Activated CD4-positive, alpha-beta T cell treated with anti-CD3 and anti-CD28 coated beads, Interleukin-2, amount 10 ng/mL, durations not matched to agents 24 days and 14 days (primary cell): ENCODE data around the gene DNAJC12. TPM values are rescaled to one million over a fixed set of nuclear protein-coding genes. Genes with fewer than 3 reads are reported as not detected.
"Not testable (repeated sequence)": the region's sequence is repeated elsewhere in the genome, so short reads cannot be mapped to it uniquely, and the experiment has no call there.

ENCODE experiments used
- DNase-seq: peaks from one replicate; pipeline ENCODE4 v3.0.0; 2022
- H3K27ac Mint-ChIP-seq: one replicate; pipeline ENCODE4 v1.8.0; 2022; ENCODE audit warnings: mild to moderate bottlenecking, mixed read lengths
- H3K27me3 Mint-ChIP-seq: one replicate; pipeline ENCODE4 v1.8.0; 2022; ENCODE audit warnings: mixed read lengths
- H3K36me3 Mint-ChIP-seq: one replicate; pipeline ENCODE4 v1.8.0; 2022; ENCODE audit warnings: low read depth, mild to moderate bottlenecking, mixed read lengths
- H3K4me1 Mint-ChIP-seq: one replicate; pipeline ENCODE4 v1.8.0; 2021; ENCODE audit warnings: mixed read lengths
- H3K4me3 Mint-ChIP-seq: one replicate; pipeline ENCODE4 v1.8.0; 2022; ENCODE audit warnings: mild to moderate bottlenecking, moderate library complexity, mixed read lengths
- H3K9me3 Mint-ChIP-seq: one replicate; pipeline ENCODE4 v1.8.0; 2021; ENCODE audit warnings: mixed read lengths
- intact Hi-C: fragments of 100-400 bp; cut with micrococcal nuclease; formaldehyde crosslinking; loops from one replicate; pipeline ENCODE4 v1.15.1; 2023
- total RNA-seq: library from RNA; stranded (reverse); gene quantifications from 2 replicates; pipeline ENCODE4 v1.2.3, GENCODE V29; 2022

DNAJC12 gene
- total RNA-seq: 23.8 and 24.2 TPM in 2 replicates

DNA sequence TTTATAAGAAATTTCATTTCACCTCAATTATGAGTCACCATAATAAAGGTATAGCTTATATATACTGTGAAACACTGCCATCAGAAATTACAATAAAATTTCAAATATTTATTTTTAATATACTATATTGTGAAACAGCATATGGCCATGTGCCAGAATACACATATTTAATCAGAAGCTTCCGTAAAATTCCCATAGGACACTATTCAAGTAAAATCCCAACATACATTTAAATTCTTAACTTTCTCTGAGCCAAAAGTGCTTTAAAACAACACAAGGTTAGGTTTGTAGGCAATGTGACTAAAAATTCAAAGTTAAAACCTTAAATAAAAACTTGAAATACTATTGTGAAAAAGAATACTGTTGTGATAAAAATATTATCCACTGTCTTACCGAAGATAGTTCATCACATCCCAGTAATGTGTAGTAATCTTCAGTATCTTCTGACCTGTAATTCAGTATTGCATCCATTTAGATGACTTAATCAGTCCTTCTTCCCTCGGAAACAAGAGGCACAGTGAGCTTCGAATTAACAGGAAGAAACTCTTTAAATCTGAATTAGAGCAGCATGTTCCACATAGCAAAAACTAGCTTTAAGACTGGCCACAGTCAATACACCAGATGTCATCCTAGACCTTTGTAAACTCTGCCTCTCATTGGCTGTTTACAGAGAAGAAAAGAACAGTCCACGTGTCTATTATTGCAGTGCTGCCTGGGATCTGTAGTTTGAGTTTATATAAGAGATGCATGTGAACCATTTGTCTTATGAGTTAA is at the start of gene DNAJC12:
DNAJC12 (minus strand) TSS at position 648 of the 774 bp plus-strand sequence; CDS start at position 471, 177 bp downstream.
- H3K27ac Mint-ChIP-seq: peak within 1 kb of the TSS; percentile 56
- H3K4me1 Mint-ChIP-seq: peaks cover 9% of the 10 kb centered on the region
- H3K36me3 Mint-ChIP-seq: no peaks in the 10 kb centered on the region
- DNase-seq: peak; percentile 74
- peak within 1 kb of the TSS; percentile 81 for H3K4me3 Mint-ChIP-seq
- H3K9me3 Mint-ChIP-seq: peaks cover 9% of the 10 kb centered on the region
- intact Hi-C loops: loop anchor here (1.0 kb wide), 1 partner anchor 12 kb away; no protein-coding TSS in a partner anchor
- no peaks in the 10 kb centered on the region for H3K27me3 Mint-ChIP-seq

DNA sequence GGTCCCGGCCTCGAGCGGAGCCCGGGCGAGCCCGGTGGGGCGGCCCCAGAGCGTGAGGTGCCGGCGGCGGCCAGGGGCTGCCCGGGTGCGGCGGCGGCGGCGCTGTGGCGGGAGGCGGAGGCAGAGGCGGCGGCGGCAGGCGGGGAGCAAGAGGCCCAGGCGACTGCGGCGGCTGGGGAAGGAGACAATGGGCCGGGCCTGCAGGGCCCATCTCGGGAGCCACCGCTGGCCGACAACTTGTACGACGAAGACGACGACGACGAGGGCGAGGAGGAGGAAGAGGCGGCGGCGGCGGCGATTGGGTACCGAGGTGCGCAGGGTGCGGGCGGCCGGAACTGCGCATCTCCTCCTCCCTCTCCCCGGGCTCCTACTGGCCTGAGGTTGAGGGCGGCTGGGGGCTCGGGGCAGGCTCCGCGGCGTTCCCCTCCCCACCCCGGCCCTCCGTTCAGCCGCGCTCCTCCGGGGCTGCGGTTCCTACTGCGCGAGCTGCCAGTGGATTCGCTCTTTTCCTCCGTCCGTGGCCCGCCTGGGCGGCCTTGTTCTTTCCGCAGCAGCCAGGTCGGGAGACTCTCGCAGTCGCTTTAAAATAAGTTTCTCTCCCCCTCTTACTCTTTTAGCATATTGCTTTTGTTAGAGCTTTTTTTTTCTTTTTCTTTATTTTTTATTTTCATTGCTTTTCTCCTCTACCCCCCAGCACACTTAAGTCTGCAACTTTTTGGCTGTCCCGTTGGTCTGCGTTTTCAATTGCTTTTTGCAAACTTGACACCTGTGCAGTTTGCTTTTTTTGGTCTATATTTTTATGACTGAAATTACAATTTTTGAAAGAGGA is 47.1 kb upstream of the DNAJC12 start:
- Mint-ChIP-seq H3K27me3 (peaks cover 2% of the 10 kb centered on the region), H3K36me3 (peaks cover 26% of the 10 kb centered on the region), H3K4me3 (peak overlapping the region; percentile 97), H3K4me1 (peaks cover 26% of the 10 kb centered on the region), H3K27ac (peak overlapping the region; percentile 90), H3K9me3 (no peaks in the 10 kb centered on the region)
- intact Hi-C loops: loop anchor here (1.0 to 2.0 kb wide), 5 partner anchors 36 to 446 kb away; no protein-coding TSS in a partner anchor
- peak; percentile 94 for DNase-seq

GRCh38 chr10:67884313-67884841 is 46.4 kb upstream of the DNAJC12 start, which contains the start of gene SIRT1:
TSS of gene SIRT1 (plus strand) at chr10:67884656. CDS start at chr10:67884722, 66 bp downstream.
- Mint-ChIP-seq H3K4me3 (peak within 1 kb of the TSS; percentile 97), H3K4me1 (peaks cover 23% of the 10 kb centered on the region), H3K27ac (peak within 1 kb of the TSS; percentile 90), H3K9me3 (no peaks in the 10 kb centered on the region), H3K36me3 (peaks cover 21% of the 10 kb centered on the region), H3K27me3 (peaks cover 3% of the 10 kb centered on the region)
- intact Hi-C loops: loop anchor here (2.0 kb wide), 2 partner anchors 94 to 446 kb away; no protein-coding TSS in a partner anchor
- DNase-seq: peak; percentile 98

- Mint-ChIP-seq H3K4me3 (peak overlapping the region; percentile 97), H3K4me1 (peaks cover 21% of the 10 kb centered on the region), H3K27ac (peak overlapping the region; percentile 89), H3K9me3 (no peaks in the 10 kb centered on the region), H3K36me3 (peaks cover 16% of the 10 kb centered on the region), H3K27me3 (peaks cover 3% of the 10 kb centered on the region)
- intact Hi-C loops: loop anchor here (2.0 kb wide), 2 partner anchors 93 to 447 kb away; no protein-coding TSS in a partner anchor
- DNase-seq: peak; percentile 64
These were observed 45.8 kb upstream of the DNAJC12 start for GRCh38 chr10:67883710-67884312.

DNA sequence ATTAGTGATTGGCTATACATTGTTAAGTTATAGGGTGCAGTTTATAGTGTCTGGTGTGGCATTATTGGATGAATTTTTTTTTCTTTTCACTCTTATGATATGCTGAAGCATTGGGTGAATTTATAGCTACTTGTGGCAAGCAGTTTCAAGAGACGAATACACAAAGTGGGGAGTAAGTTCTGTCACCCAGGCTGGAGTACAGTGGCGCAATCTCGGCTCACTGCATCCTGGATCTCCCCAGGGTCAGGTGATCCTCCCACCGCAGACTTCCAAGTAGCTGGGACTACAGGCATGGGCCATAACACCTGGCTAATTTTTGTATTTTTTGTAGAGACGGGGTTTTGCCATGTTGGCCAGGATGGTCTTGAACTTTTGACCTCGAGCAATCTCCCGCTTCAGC is 40.1 kb upstream of the DNAJC12 start:
- H3K36me3 Mint-ChIP-seq: no peaks in the 10 kb centered on the region
- DNase-seq: no peak
- H3K4me3 Mint-ChIP-seq: no peak overlapping the region
- no peaks in the 10 kb centered on the region for H3K4me1 Mint-ChIP-seq
- intact Hi-C loops: no loop called here
- no peak overlapping the region for H3K27ac Mint-ChIP-seq
- peaks cover 1% of the 10 kb centered on the region for H3K27me3 Mint-ChIP-seq
- H3K9me3 Mint-ChIP-seq: no peaks in the 10 kb centered on the region

DNA sequence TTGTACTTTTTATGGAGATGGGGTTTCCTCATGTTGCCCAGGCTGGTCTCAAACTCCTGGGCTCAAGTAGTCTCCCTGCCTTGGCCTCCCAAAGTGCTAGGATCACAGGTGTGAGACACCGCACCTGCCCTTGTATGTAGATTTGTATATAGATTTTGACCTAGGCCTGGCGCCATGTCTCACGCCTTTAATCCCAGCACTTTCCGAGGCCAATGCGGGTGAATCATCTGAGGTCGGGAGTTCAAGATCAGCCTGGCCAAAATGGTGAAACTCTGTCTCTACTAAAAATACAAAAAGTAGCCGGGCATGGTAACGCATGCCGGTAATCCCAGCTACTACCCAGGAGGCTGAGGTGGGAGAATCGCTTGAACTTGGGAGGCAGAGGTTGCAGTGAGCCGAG is 39.4 kb upstream of the DNAJC12 start:
- DNase-seq, H3K27ac Mint-ChIP-seq, intact Hi-C loops, H3K9me3 Mint-ChIP-seq, H3K27me3 Mint-ChIP-seq, H3K4me3 Mint-ChIP-seq, H3K36me3 Mint-ChIP-seq, H3K4me1 Mint-ChIP-seq: not testable (repeated sequence)

DNA sequence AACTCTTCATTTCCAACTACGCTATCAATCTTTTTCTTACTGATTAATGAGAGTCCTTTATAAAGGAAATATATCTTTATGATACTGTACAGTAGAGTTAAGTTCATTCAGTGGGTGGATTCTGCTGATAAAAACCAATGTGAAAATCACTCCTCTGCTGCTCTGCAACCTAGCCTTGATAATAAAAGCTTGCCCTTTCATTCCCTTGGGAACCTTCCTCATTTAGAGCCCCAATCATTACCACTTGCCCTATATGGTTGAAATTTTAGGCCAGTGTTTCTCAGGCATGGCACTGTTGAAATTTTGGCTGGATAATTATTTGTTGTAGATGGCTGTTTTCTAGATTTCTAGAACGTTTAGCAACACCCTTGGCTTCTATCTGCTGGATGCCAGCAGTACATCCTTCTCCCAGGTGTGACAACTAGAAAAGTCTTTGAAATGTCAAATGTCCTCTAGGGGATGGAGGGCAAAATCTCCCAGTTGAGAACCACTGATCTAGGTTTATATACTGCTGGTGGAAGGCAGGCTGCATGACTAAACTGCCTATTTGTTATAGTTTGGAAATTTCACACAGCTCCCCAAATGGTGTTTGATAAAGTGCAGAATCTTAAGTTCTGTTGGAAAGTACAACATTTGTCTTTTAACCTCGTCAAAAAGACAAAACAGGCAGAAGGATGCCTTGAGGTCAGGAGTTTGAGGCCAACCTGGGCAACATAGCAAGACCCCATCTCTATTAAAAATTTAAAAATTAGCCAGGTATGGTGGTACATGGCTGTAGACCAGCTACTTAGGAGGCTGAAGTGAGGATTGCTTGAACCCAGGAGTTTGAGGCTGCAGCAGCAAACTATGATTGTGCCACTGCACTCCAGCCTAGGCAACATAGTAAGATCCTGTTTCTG is 37.6 kb upstream of the DNAJC12 start:
- Mint-ChIP-seq H3K27me3 (peaks cover 1% of the 10 kb centered on the region), H3K4me3 (no peak overlapping the region), H3K9me3 (no peaks in the 10 kb centered on the region), H3K27ac (no peak overlapping the region), H3K36me3 (no peaks in the 10 kb centered on the region), H3K4me1 (no peaks in the 10 kb centered on the region)
- no peak for DNase-seq
- intact Hi-C loops: no loop called here

DNA sequence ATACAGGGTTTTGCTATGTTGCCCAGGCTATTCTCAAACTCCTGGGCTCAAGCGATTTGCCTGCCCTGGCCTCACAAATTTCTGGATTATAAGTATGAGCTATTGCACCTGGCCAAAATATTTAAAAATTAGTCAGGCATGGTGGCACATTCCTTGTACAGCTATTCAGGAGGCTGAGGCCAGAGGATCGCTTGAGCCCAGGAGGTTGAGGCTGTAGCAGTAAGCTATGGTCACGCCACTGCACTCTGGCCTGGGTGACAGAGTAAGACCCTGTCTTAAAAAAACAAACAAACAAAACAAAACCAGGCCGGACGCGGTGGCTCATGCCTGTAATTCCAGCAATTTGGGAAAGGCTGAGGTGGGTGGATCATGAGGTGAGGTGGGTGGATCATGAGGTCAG is 32.0 kb upstream of the DNAJC12 start:
- no peaks in the 10 kb centered on the region for H3K27me3 Mint-ChIP-seq
- no peak overlapping the region for H3K4me3 Mint-ChIP-seq
- no peaks in the 10 kb centered on the region for H3K9me3 Mint-ChIP-seq
- intact Hi-C loops: no loop called here
- H3K27ac Mint-ChIP-seq: no peak overlapping the region
- DNase-seq: no peak
- H3K36me3 Mint-ChIP-seq: no peaks in the 10 kb centered on the region
- peaks cover 2% of the 10 kb centered on the region for H3K4me1 Mint-ChIP-seq

DNA sequence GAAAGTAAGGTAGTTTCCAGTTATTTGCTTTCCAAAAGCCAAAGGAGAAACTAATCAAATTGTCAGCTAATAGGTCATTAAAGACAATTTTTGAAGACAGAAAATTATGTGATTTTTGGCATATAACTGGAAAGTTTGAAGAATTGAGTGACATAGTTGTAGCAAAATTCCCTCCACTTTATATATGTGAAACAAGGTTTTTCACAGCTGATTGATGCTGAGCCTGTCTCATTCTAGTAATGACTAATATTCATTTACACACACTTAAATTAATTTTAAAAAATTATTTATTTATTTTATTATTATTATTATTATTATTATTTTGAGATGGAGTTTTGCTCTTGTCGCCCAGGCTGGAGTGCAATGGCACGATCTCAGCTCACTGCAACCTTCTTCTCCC is 30.1 kb upstream of the DNAJC12 start:
- intact Hi-C loops: no loop called here
- DNase-seq: no peak
- no peak overlapping the region for H3K27ac Mint-ChIP-seq
- no peaks in the 10 kb centered on the region for H3K36me3 Mint-ChIP-seq
- no peaks in the 10 kb centered on the region for H3K9me3 Mint-ChIP-seq
- H3K4me3 Mint-ChIP-seq: no peak overlapping the region
- no peaks in the 10 kb centered on the region for H3K27me3 Mint-ChIP-seq
- peaks cover 2% of the 10 kb centered on the region for H3K4me1 Mint-ChIP-seq

DNA sequence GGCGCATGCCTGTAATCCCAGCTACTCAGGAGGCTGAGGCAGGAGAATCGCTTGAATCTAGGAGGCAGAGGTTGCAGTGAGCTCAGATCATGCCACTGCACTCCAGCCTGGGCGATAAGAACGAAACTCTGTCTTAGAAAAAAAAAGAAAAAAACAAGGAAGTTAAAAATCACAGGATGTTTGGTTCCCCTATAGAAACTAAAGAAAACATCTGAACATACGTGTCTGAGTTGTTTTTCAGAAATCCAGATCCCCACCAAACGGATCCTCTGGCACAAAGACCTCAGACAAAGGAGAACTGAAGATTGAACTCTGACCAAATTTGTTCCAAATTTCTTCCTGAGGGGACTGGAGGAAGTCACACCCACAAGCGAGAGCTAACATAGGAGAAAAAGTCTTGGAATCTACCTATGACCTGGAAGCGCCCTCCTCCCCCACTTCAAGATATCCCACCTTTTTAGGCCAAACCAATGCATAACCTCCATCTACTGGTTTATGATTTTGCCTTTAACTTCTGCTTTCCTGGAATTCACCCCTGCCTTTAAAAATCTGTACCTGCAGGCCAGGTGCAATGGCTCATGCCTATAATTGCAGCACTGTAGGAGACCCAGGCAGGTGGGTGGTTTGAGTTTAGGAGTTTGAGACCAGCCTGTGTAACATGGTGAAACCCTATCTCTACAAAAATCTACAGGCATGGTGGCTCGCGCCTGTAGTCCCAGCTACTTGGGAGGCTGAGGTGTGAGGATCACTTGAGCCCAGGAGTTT is 26.8 kb upstream of the DNAJC12 start:
- no peaks in the 10 kb centered on the region for H3K27me3 Mint-ChIP-seq
- no peaks in the 10 kb centered on the region for H3K9me3 Mint-ChIP-seq
- H3K4me1 Mint-ChIP-seq: peaks cover 2% of the 10 kb centered on the region
- H3K36me3 Mint-ChIP-seq: no peaks in the 10 kb centered on the region
- intact Hi-C loops: no loop called here
- no peak overlapping the region for H3K27ac Mint-ChIP-seq
- DNase-seq: no peak
- H3K4me3 Mint-ChIP-seq: no peak overlapping the region

DNA sequence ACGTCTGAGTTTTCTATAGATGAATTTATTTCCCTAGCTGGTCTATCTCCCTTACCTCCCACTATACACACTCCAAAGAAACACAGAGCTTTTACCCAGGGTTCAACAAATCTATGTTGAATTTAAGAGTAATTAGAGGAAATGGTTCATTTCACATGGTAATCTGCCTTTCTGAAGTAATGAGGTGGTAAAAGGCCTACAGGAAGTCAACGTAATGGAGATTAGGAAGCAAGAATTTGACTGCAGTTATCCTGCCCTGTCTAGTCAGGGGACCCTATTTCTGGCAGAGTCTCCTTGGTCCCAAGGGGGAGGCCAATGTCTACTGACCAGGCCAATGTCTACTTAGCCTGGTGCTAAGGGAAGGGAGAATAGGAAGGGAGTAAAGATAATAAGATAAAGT is 25.1 kb upstream of the DNAJC12 start:
- H3K36me3 Mint-ChIP-seq: no peaks in the 10 kb centered on the region
- H3K27ac Mint-ChIP-seq: no peak overlapping the region
- H3K9me3 Mint-ChIP-seq: no peaks in the 10 kb centered on the region
- no peak overlapping the region for H3K4me3 Mint-ChIP-seq
- intact Hi-C loops: no loop called here
- no peak for DNase-seq
- no peaks in the 10 kb centered on the region for H3K27me3 Mint-ChIP-seq
- H3K4me1 Mint-ChIP-seq: peaks cover 2% of the 10 kb centered on the region

DNA sequence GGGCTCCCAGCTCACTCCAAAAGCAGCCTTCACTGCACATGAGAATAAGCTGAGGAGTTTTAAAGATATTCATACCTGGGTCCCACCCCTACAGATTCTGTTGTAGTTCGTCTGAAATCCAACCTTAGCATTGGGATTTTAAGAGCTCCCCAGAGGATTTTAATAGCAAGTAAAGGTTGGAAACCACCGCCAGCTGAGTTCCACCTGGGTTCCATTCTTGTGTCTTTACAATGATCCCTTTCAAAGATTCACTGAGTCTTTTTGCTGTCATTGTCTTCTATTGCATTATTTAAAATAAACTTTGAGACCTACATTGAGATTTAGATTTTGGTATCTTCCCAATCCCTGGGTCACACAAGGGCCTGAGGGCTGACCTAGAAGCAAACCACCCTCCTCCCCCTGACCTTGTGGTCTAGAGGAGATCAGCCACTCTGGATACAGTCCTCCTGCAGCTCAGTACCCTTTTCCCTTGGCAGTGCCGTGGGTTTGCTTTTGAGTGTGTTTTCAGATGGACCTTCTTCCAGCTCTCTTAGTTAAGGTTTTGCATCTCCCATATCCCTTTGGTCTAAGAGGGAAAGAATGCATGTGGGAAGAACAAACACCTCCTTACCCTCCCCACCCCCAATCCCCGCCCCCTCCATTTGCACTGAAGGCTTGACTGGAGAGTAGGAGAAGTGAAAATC is 23.9 kb upstream of the DNAJC12 start:
- intact Hi-C loops: no loop called here
- H3K36me3 Mint-ChIP-seq: no peaks in the 10 kb centered on the region
- no peaks in the 10 kb centered on the region for H3K27me3 Mint-ChIP-seq
- DNase-seq: no peak
- peaks cover 2% of the 10 kb centered on the region for H3K4me1 Mint-ChIP-seq
- H3K4me3 Mint-ChIP-seq: no peak overlapping the region
- no peaks in the 10 kb centered on the region for H3K9me3 Mint-ChIP-seq
- no peak overlapping the region for H3K27ac Mint-ChIP-seq
